OCI-LY7 (cell line): ENCODE measurements around the gene AP3M1. TPM values are rescaled to one million over a fixed set of nuclear protein-coding genes. Genes with fewer than 3 reads are reported as not detected.

ENCODE experiments used
- BruUV-seq: library from RNA; stranded (reverse); fragments of 400-500 nt; replicated peaks from 2 replicates; lab custom pipeline; 2021; lab: Mats Ljungman, UMichigan
- CTCF ChIA-PET: fragments of 300-600 bp; sonication (Branson Sonifier 250); formaldehyde crosslinking; loops from one replicate; lab custom pipeline; 2022; ENCODE audit warnings: antibody characterized with exemption; ENCODE audit not compliant: unreplicated experiment; lab: Charles Lee
- POLR2A ChIA-PET: fragments of 300-600 bp; sonication (Branson Sonifier 250); formaldehyde crosslinking; loops from one replicate; lab custom pipeline; 2022; ENCODE audit warnings: antibody characterized with exemption; lab: Charles Lee
- DNase-seq: peaks from one replicate; pipeline ENCODE4 v3.0.0-alpha.2; 2015; ENCODE audit warnings: low spot score
- H2AFZ ChIP-seq: fragments of 200-600 bp; sonication (generic), shearing (Covaris generic); 2 replicates; pipeline ENCODE4 v1.6.1; 2014; ENCODE audit warnings: mild to moderate bottlenecking, antibody characterized with exemption, low read length, moderate library complexity
- H3K27ac ChIP-seq: fragments of 200-600 bp; sonication (generic); 2 replicates; pipeline ENCODE4 v1.5.1; 2014; ENCODE audit warnings: mixed run types, low read depth, mild to moderate bottlenecking, moderate library complexity, low read length, inconsistent platforms; ENCODE audit not compliant: poor library complexity, severe bottlenecking
- H3K36me3 ChIP-seq: fragments of 200-600 bp; sonication (generic); 2 replicates; pipeline ENCODE4 v1.6.1; 2014; ENCODE audit warnings: mild to moderate bottlenecking, antibody characterized with exemption, low read length, moderate library complexity, mixed read lengths; ENCODE audit not compliant: insufficient read depth
- H3K4me1 ChIP-seq: fragments of 200-600 bp; sonication (generic); 2 replicates; pipeline ENCODE4 v1.5.1; 2014; ENCODE audit warnings: mild to moderate bottlenecking, low read length; ENCODE audit not compliant: insufficient read depth, poor library complexity, severe bottlenecking
- H3K4me2 ChIP-seq: fragments of 200-600 bp; sonication (generic); 2 replicates; pipeline ENCODE4 v1.6.1; 2014; ENCODE audit warnings: mild to moderate bottlenecking, low read length
- H3K4me3 ChIP-seq: fragments of 200-600 bp; sonication (generic); 2 replicates; pipeline ENCODE4 v1.5.1; 2014; ENCODE audit warnings: mild to moderate bottlenecking, low read depth, low read length; ENCODE audit not compliant: poor library complexity, severe bottlenecking
- H3K79me2 ChIP-seq: fragments of 200-600 bp; sonication (generic); 2 replicates; pipeline ENCODE4 v1.6.1; 2016; ENCODE audit warnings: low read depth, mild to moderate bottlenecking, low read length, moderate library complexity, mixed read lengths; ENCODE audit not compliant: insufficient read depth
- H3K9me2 ChIP-seq: fragments of 200-600 bp; sonication (generic); 2 replicates; pipeline ENCODE4 v1.6.1; 2016; ENCODE audit warnings: mild to moderate bottlenecking, low read length, mixed read lengths; ENCODE audit not compliant: insufficient read depth
- H3K9me3 ChIP-seq: fragments of 200-600 bp; sonication (generic); 2 replicates; pipeline ENCODE4 v1.6.1; 2014; ENCODE audit warnings: mild to moderate bottlenecking, mixed run types, low read length, mixed read lengths
- H4K20me1 ChIP-seq: fragments of 200-600 bp; sonication (generic); 2 replicates; pipeline ENCODE4 v1.6.1; 2014; ENCODE audit warnings: mild to moderate bottlenecking, antibody characterized with exemption, low read length, moderate library complexity, mixed read lengths; ENCODE audit not compliant: insufficient read depth
- CTCF ChIP-seq: fragments of 200-600 bp; sonication (generic); conservative IDR thresholded peaks from 2 replicates; pipeline ENCODE4 v1.5.1; 2014; ENCODE audit warnings: mild to moderate bottlenecking, antibody characterized with exemption, low read length, moderate library complexity, mixed read lengths
- EZH2phosphoT487 ChIP-seq: fragments of 200-600 bp; sonication (generic); IDR thresholded peaks from 2 replicates; pipeline ENCODE4 v1.6.1; 2018; ENCODE audit warnings: low read depth, borderline replicate concordance, mild to moderate bottlenecking, mixed run types, antibody characterized with exemption, low read length, moderate library complexity, mixed read lengths
- intact Hi-C: fragments of 100-400 bp; cut with micrococcal nuclease; formaldehyde crosslinking; loops from one replicate; pipeline ENCODE4 v1.10.0; 2022; ENCODE audit not compliant: unreplicated experiment
- total RNA-seq, 2 experiments: library from RNA; depleted of rRNA in 1 of 2; stranded (reverse); fragments of >200 nt in 1 of 2; shearing (Covaris generic) in 1 of 2; gene quantifications; 2 replicates each; pipeline ENCODE4 v1.2.3, GENCODE V29; 2014 to 2022

The AP3M1 gene
- total RNA-seq, 2 experiments from 2014 or later, result 35.5 to 54.2 TPM

GRCh38 chr10:74104996-74105395 lies 45.6 kb downstream of the AP3M1 start:
- no peak overlapping the region for H2AFZ ChIP-seq
- H4K20me1 ChIP-seq, result 0 out of 2 replicates have a peak, but pooled peaks cover 3% of the 10 kb centered on the region
- H3K36me3 ChIP-seq, result peaks cover 83% of the 10 kb centered on the region
- ChIA-PET POLR2A (interaction anchor here (0.7 kb wide), 1 partner anchor 1010 kb away, joined by 3 read pairs; no protein-coding TSS in a partner anchor), CTCF (no interaction called here)
- H3K79me2 ChIP-seq, result no peaks in the 10 kb centered on the region
- H3K27ac ChIP-seq, result no peak overlapping the region
- TF ChIP-seq EZH2phosphoT487 (no peak), CTCF (no peak)
- no peak overlapping the region for H3K4me2 ChIP-seq
- no peak overlapping the region for H3K4me3 ChIP-seq
- H3K9me2 ChIP-seq, result no peaks in the 10 kb centered on the region
- BruUV-seq, result no TSS peak
- no peaks in the 10 kb centered on the region for H3K9me3 ChIP-seq
- H3K4me1 ChIP-seq, result no peaks in the 10 kb centered on the region
- no peak for DNase-seq
- intact Hi-C loops, result no loop called here

GRCh38 chr10:74104480-74104879 lies 46.1 kb downstream of the AP3M1 start:
- TF ChIP-seq EZH2phosphoT487, result no peak
- TF ChIP-seq CTCF, result no peak
- H3K4me2 ChIP-seq, result no peak overlapping the region
- H4K20me1 ChIP-seq, result 0 out of 2 replicates have a peak, but pooled peaks cover 3% of the 10 kb centered on the region
- BruUV-seq, result no TSS peak
- H3K4me1 ChIP-seq, result no peaks in the 10 kb centered on the region
- intact Hi-C loops, result no loop called here
- no peaks in the 10 kb centered on the region for H3K9me3 ChIP-seq
- no peak for DNase-seq
- H3K9me2 ChIP-seq, result no peaks in the 10 kb centered on the region
- peaks cover 83% of the 10 kb centered on the region for H3K36me3 ChIP-seq
- H3K4me3 ChIP-seq, result no peak overlapping the region
- H3K79me2 ChIP-seq, result no peaks in the 10 kb centered on the region
- no peak overlapping the region for H3K27ac ChIP-seq
- ChIA-PET CTCF (no interaction called here), POLR2A (interaction anchor here (1.0 to 1.2 kb wide), 2 partner anchors 10 to 29 kb away, joined by 3 to 4 read pairs; no protein-coding TSS in a partner anchor)
- H2AFZ ChIP-seq, result no peak overlapping the region

GRCh38 chr10:74103560-74104258 lies 46.9 kb downstream of the AP3M1 start:
- CTCF ChIA-PET, result interaction anchor here (0.9 to 1.2 kb wide), 2 partner anchors 210 to 217 kb away, joined by 3 to 4 read pairs; no protein-coding TSS in a partner anchor
- DNase-seq, result peak; percentile 58

More at GRCh38 chr10:74103560-74104258, 46.9 kb downstream of the AP3M1 start:
- Histone ChIP-seq H3K36me3 (peaks cover 83% of the 10 kb centered on the region), H3K79me2 (no peaks in the 10 kb centered on the region), H3K4me1 (no peaks in the 10 kb centered on the region), H4K20me1 (0 out of 2 replicates have a peak, but pooled peaks cover 3% of the 10 kb centered on the region), H3K9me2 (no peaks in the 10 kb centered on the region), H3K4me3 (no peak overlapping the region), H2AFZ (no peak overlapping the region), H3K9me3 (no peaks in the 10 kb centered on the region), H3K4me2 (no peak overlapping the region), H3K27ac (no peak overlapping the region)
- BruUV-seq, result no TSS peak
- POLR2A ChIA-PET, result interaction anchor here (0.6 to 1.4 kb wide), 6 partner anchors 9 to 221 kb away, joined by 3 to 4 read pairs (median 3); no protein-coding TSS in a partner anchor
- intact Hi-C loops, result loop anchor here (1.0 kb wide), 1 partner anchor 217 kb away; no protein-coding TSS in a partner anchor
- TF ChIP-seq EZH2phosphoT487 (no peak), CTCF (peak; percentile 86)
